ENCODE data around the gene GOPC. TPM values are rescaled to one million over a fixed set of nuclear protein-coding genes. Genes with fewer than 3 reads are reported as not detected.

GOPC gene
- total RNA-seq, 2 donors from 2014 or later, result 25.1 to 37.2 TPM

DNA sequence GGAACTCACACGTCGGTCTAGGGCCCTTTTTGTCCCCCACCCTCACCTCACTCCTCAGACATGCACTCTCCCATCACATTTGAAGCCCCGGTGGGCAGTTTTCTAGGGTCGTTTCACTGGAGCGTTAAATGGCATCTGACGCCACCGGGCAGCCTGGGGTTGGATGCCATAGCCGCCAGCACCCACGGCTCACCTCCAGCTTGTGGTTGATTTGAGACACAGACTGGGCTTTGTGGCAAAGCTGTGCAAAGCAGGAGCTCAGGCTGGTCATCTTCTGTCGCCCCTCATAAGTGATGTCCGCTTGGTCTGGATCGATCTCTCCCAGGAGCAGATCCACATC, 530 bp downstream of the GOPC start:
- intact Hi-C loops (cut with DNase I, micrococcal nuclease), result no loop called here
- no peak for DNase-seq
- peak; percentile 1 for ATAC-seq

GRCh38 chr6:117600008-117600743, 2.1 kb downstream of the GOPC start:
- DNase-seq, result no peak
- intact Hi-C loops (cut with DNase I, micrococcal nuclease), result no loop called here
- no peak for ATAC-seq

- intact Hi-C loops (cut with DNase I, micrococcal nuclease), result no loop called here
- DNase-seq, result no peak
- no peak for ATAC-seq
Measured at GRCh38 chr6:117597755-117598154, 4.6 kb downstream of the GOPC start.

GRCh38 chr6:117595099-117595923, 7.0 kb downstream of the GOPC start:
- ATAC-seq (peak; percentile 71), DNase-seq (no peak)
- intact Hi-C loops (cut with DNase I, micrococcal nuclease), result no loop called here

DNA sequence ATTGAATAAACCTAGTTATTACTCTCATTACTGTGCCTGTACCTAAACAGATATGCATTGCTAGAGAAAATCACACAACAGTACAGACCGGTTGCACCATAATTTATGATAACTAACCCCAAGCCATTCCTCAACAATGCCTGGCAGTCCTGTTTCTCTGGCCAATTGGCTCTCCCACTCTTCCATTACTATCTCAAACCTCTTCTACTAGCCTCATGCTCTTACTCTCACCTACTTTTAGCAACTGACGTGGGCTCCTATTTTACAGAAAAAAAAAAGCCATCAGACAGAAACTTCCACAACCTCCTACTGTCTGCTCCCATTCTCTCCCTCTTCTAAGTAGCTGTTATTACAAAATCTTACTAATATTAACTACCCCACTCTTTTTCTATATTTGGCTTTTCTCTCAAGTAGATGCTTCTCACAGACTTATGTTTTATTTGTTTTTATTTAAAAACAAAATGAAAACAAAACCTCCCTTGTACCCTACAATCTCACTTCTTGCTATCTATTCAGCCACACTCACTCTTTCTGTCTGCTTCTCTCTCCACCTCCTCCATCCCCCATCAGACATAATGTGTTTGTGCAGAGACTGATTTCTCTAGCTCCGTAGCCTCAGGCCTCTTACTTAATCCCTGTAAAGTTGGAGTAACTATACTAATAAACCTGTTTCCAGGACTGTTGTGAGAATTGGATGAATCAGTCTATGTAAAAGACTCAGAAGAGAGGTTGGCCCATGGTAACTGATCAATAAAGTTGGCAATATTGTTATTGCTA, 9.1 kb downstream of the GOPC start:
- DNase-seq, result no peak
- intact Hi-C loops (cut with DNase I, micrococcal nuclease), result no loop called here
- no peak for ATAC-seq

DNA sequence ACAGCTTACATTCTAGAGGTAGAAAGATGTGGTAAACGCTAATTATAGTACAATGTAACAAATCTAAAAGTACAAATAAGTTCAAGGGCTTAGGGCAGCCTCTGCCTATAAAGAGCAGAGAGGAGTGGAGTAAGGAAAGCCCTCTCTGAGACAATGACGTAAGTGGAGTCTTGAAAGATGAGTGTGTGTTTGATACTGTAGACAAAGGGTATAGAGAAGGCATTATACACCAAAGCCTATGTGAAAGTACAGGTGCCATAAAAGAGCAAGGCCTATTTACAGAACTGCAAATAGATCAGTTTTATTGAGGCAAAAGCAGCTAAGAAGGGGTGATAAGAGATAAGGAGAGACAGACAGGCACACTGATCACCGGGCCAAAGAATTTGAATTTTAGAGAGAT, 10.9 kb downstream of the GOPC start:
- peak; percentile 95 for ATAC-seq

GRCh38 chr6:117590447-117590846, 11.9 kb downstream of the GOPC start:
- intact Hi-C loops (cut with DNase I, micrococcal nuclease), result no loop called here
- ATAC-seq (no peak), DNase-seq (no peak)

More for the DNA sequence above, 10.9 kb downstream of the GOPC start:
- intact Hi-C loops (cut with DNase I, micrococcal nuclease), result no loop called here
- DNase-seq, result no peak

DNA sequence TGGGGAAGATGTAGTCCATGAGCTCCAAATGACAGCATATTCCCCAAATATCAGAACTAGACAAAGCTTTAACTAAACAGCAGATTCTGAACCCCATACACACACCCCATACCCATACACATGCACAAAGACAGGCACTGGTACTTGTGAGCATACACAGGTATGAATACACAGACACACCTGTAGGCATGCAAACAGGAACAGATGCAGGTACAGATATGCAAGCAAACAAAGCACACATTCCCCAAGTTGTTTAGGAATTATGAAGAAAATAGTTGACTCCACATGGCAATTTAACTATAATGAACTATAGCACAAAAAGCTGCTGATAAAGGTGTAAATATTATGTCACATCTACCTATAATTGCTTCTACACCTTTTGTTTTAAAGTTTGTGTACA, 16.7 kb downstream of the GOPC start:
- intact Hi-C loops (cut with DNase I, micrococcal nuclease), result no loop called here
- ATAC-seq (no peak), DNase-seq (no peak)

DNA sequence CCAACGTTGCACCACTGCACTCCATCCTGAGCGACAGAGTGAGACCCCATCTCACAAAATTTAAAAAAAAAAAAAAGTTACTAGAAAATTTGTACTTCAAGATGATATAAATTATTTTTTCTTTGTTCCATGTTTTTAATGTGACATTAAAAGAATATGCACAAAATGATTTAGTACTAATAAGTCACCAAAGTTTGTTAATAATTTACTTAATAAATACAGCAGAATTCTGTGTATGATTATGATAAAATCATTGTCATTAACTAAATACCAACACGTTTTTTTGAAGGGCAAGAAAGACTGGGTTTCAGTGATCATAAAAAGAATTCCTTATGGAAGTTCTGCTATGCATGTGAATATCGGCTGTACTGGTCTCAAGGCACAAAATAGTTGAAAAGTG, 28.1 kb downstream of the GOPC start:
- DNase-seq (no peak), ATAC-seq (no peak)
- intact Hi-C loops (cut with DNase I, micrococcal nuclease), result no loop called here

DNA sequence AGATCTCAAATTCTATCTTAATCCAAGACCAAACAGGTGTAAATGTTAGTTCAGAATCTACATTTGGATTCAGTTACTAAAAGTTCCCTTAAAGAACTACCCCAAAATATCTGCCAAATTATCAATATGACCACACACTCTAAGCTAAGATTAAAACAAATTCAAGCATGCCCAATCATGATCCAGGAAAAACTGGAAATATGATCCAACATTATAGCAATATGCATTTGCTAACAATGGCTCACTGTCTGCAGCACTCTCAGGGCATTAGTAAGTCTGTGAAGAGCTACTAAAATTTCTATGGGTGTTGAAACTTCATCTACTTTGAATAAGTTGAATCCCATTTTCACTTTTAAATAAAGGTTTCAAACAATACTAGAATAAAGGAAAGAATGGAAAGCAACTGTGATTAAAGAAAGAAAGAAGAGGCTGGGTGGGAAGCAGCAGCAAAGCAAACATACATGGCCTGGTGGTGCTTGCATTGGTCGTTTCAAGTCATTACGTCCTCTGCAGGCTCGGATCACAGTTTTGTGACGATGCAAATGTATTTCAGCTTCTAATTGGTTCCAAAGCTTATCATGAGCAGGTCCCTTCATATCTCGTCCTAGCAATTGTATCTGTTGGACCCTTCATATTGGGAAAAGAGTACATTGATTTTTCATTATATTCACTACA, 29.2 kb downstream of the GOPC start:
- intact Hi-C loops (cut with DNase I, micrococcal nuclease), result no loop called here
- DNase-seq (no peak), ATAC-seq (no peak)

GRCh38 chr6:117568831-117569410, 33.4 kb downstream of the GOPC start:
- no peak for ATAC-seq

DNA sequence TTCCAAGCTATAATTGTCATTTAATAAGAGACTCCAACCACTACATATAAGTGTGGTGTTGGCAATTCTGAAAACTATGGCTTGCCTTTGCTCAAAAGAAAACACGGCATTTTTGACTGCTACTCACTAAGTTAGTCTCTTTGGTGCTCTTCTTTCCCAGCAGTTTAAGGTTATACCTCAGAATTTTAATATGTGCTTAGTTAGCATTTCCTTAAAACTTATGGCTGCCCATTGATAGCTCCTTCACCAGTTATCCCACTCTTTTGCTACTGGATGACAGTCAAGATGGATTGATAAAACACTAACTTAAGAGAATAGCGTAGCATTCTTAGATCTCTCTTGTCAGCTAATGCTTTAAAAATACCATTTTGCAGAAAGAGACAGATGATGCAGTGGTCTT, 34.1 kb downstream of the GOPC start:
- intact Hi-C loops (cut with DNase I, micrococcal nuclease), result no loop called here
- no peak for DNase-seq
- no peak for ATAC-seq

More at GRCh38 chr6:117568831-117569410, 33.4 kb downstream of the GOPC start:
- intact Hi-C loops (cut with DNase I, micrococcal nuclease), result no loop called here
- DNase-seq, result no peak

DNA sequence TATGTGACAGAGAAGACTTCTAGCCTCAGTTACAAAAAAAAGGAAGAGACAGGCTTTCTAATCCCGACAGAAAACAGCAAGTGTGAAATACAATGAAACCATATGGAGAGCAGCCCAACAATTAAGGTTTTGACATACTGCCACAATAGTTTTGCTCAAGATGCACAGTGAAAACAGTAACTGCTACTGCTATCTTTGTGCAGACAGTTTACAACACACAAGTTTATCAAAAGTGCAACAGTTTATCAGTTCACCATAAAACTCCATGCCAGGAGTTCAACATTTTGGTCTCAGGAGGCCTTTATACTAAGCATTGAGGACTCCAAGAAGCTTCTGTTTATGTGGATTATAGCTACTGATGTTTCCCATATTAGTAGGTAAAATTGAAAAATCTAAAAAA, 37.6 kb downstream of the GOPC start:
- intact Hi-C loops (cut with DNase I, micrococcal nuclease), result no loop called here
- DNase-seq (no peak), ATAC-seq (no peak)

DNA sequence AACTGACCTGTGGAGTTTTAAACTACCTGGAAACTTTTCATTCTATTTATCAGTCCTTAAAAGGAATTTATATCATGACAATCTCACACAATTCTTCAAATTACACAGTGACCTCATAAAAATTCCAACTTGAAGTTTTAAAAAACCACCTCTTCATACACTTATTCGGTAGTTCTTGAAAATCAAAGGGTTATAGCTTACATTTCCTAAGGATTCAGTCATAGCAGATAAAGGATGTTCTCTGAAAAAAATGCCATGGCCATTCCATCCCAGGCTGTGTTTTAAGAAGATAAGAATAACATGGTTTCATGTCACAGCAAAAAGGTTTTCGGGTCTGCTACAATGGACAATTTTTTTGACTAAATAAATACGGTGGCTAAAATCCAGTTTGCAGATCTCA, 41.2 kb downstream of the GOPC start:
- ATAC-seq, result no peak
- intact Hi-C loops (cut with DNase I, micrococcal nuclease), result no loop called here
- no peak for DNase-seq

- DNase-seq, result no peak
- no peak for ATAC-seq
- intact Hi-C loops (cut with DNase I, micrococcal nuclease), result loop anchor here (5.0 to 10.0 kb wide), 3 partner anchors 104 to 212 kb away; no protein-coding TSS in a partner anchor
Measured at GRCh38 chr6:117559299-117559698, 43.0 kb downstream of the GOPC start.

GRCh38 chr6:117558818-117559217, 43.5 kb downstream of the GOPC start:
- ATAC-seq, result no peak
- intact Hi-C loops (cut with DNase I, micrococcal nuclease), result loop anchor here (5.0 to 10.0 kb wide), 3 partner anchors 104 to 212 kb away; no protein-coding TSS in a partner anchor
- no peak for DNase-seq

DNA sequence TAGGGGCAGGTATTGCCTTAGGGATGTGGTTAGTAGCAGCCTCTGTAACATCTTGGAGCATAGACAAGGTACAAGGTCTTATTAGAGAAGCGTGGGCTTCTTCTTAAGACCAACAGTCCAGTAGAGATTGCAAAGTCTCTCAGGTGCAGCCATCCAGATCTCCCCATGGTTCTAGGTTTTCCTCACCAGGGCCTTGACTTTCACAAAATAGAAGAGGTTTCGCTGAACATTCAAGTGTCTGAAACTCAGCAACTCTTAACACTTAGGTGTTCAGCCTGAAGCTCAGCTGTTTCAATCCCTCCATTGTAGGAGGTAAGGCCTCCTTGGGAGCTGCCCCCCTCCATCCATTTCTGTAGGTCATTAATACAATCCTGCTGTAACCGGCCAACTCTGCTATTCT, 44.4 kb downstream of the GOPC start:
- peak; percentile 13 for ATAC-seq
- intact Hi-C loops (cut with DNase I, micrococcal nuclease), result loop anchor here (5.0 to 10.0 kb wide), 3 partner anchors 103 to 211 kb away; no protein-coding TSS in a partner anchor
- DNase-seq, result no peak

- DNase-seq, result peak in 1 of 2 donors; percentile 43
- no peak for ATAC-seq
- intact Hi-C loops (cut with DNase I, micrococcal nuclease), result loop anchor here (5.0 to 10.0 kb wide), 3 partner anchors 101 to 209 kb away; no protein-coding TSS in a partner anchor
Measured at GRCh38 chr6:117555882-117556498, 46.3 kb downstream of the GOPC start.
